GM15510 (cell line): ENCODE data around the gene CRELD2.

Source experiments
- POLR2A ChIP-seq: IDR thresholded peaks from 3 replicates; pipeline ENCODE4 v1.6.1; 2011; ENCODE audit warnings: borderline replicate concordance; ENCODE audit not compliant: insufficient read length; ENCODE audit errors: extremely low read depth

Gene CRELD2

GRCh38 chr22:49918911-49919881 lies 762 bp downstream of the CRELD2 start:
- TF ChIP-seq POLR2A: no peak

- TF ChIP-seq POLR2A: no peak
These were observed 2.4 kb downstream of the CRELD2 start for GRCh38 chr22:49920859-49921258.

- TF ChIP-seq POLR2A: no peak
These were observed 3.3 kb downstream of the CRELD2 start for GRCh38 chr22:49921508-49922278.

- no peak for TF ChIP-seq POLR2A
These were observed 4.0 kb downstream of the CRELD2 start for GRCh38 chr22:49922484-49922883.

- TF ChIP-seq POLR2A: no peak
These were observed 4.5 kb downstream of the CRELD2 start for GRCh38 chr22:49922926-49923325.

- TF ChIP-seq POLR2A: no peak
These were observed 5.0 kb downstream of the CRELD2 start for GRCh38 chr22:49923445-49923844.

- TF ChIP-seq POLR2A: no peak
These were observed 5.8 kb downstream of the CRELD2 start for GRCh38 chr22:49924113-49924833.

- TF ChIP-seq POLR2A: peak; percentile 54
These were observed 7.2 kb downstream of the CRELD2 start for GRCh38 chr22:49925525-49926128.

GRCh38 chr22:49926916-49927315 lies 8.5 kb downstream of the CRELD2 start:
- no peak for TF ChIP-seq POLR2A

- no peak for TF ChIP-seq POLR2A
These were observed 9.2 kb downstream of the CRELD2 start for GRCh38 chr22:49927483-49928184.

GRCh38 chr22:49928185-49928495 lies 9.7 kb downstream of the CRELD2 start:
- TF ChIP-seq POLR2A: peak; percentile 15

GRCh38 chr22:49928555-49929210 lies 10.2 kb downstream of the CRELD2 start:
- peak; percentile 2 for TF ChIP-seq POLR2A

- TF ChIP-seq POLR2A: no peak
These were observed 11.0 kb downstream of the CRELD2 start for GRCh38 chr22:49929211-49929979.
